ENCODE results near the gene DOK7. TPM values are rescaled to one million over a fixed set of nuclear protein-coding genes. Genes with fewer than 3 reads are reported as not detected.
"Not testable (repeated sequence)": the region's sequence is repeated elsewhere in the genome, so short reads cannot be mapped to it uniquely, and the experiment has no call there.

The DOK7 gene
- total RNA-seq, 1 donor from 2014 or later: 0.72 TPM

DNA sequence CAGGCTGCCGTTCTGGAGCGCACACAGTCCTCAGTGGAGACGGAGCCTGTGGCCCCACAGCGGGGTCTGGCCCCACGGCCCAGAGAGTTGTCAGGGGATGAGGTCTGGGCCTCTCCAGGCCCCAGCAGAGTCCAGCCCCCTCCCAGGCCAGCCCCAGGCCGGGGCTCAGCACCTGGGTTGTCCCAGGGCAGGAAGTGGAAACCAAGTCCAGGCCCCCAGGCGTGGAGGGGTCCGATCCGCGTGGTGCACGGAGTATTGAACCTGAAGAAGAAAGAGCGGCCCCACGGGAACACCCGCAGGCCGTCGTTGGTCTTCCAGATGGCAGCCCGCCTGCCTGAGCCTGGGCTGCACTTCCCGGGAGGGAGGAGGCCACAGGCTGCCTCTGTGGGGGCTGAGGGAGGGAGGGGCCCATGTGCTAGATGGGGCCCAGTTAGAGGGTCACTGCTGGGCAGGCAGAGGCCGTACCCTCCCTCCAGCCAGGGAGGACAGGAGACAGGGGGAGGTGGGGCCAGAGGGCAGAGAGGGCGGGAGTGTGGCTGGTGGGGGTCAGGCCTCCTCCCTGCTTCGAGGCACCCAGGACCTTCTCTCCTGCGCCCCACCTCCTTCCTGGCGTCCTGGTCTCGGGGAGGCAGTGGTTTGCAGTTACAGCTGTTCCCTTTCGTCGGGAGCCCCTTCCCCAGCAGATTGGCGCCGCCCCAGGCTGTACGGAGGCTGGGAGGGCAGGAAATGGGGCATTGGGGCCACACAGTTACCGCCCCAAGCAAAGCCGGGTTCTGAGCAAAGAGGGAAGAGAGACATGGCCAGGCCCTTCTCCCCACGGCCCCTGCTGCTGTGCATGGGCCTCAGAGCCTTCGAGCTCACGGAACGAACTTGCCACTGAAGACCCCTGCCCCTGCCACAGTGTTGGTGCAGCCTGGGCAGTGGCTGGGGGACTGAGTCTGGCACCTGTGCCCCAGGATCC, 13.3 kb upstream of the DOK7 start:
- H3K27ac Mint-ChIP-seq: no peak overlapping the region
- H3K4me3 Mint-ChIP-seq: no peak overlapping the region
- TF ChIP-seq, protein P1, sequence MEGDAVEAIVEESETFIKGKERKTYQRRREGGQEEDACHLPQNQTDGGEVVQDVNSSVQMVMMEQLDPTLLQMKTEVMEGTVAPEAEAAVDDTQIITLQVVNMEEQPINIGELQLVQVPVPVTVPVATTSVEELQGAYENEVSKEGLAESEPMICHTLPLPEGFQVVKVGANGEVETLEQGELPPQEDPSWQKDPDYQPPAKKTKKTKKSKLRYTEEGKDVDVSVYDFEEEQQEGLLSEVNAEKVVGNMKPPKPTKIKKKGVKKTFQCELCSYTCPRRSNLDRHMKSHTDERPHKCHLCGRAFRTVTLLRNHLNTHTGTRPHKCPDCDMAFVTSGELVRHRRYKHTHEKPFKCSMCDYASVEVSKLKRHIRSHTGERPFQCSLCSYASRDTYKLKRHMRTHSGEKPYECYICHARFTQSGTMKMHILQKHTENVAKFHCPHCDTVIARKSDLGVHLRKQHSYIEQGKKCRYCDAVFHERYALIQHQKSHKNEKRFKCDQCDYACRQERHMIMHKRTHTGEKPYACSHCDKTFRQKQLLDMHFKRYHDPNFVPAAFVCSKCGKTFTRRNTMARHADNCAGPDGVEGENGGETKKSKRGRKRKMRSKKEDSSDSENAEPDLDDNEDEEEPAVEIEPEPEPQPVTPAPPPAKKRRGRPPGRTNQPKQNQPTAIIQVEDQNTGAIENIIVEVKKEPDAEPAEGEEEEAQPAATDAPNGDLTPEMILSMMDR (conservative IDR thresholded peaks at IDR 0.05): no peak
- H3K4me1 Mint-ChIP-seq (ENCODE audit: unreplicated experiment): peaks cover 6% of the 10 kb centered on the region
- peaks cover 3% of the 10 kb centered on the region for H3K27me3 Mint-ChIP-seq
- H3K36me3 Mint-ChIP-seq: no peaks in the 10 kb centered on the region
- H3K9me3 Mint-ChIP-seq: peaks cover 4% of the 10 kb centered on the region
- no peak for DNase-seq (ENCODE audit: extremely low spot score, unreplicated experiment)

DNA sequence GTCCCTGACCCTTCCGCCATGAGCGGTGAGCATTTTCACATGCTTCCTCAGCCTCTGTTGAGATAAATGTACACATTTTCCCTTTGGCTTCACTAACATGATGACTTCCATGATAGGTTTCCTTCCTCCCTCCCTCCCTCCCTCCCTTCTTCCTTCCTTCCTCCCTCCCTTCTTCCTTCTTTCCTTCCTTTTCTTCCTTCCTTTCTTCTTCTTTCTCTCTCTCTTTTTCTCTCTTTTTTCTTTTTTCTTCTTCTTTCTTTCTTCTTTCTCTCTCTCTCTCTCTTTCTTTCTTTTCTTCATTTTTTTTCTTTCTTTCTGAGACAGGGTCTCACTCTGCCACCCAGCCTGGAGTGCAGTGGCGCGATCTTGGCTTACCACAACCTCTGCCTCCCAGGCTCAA, 12.5 kb upstream of the DOK7 start:
- Mint-ChIP-seq H3K27me3 (peaks cover 3% of the 10 kb centered on the region), H3K4me3 (no peak overlapping the region), H3K4me1 (ENCODE audit: unreplicated experiment) (peaks cover 6% of the 10 kb centered on the region), H3K9me3 (peaks cover 11% of the 10 kb centered on the region), H3K36me3 (no peaks in the 10 kb centered on the region), H3K27ac (no peak overlapping the region)
- TF ChIP-seq, protein P1 (conservative IDR thresholded peaks at IDR 0.05): no peak
- DNase-seq (ENCODE audit: extremely low spot score, unreplicated experiment): no peak

DNA sequence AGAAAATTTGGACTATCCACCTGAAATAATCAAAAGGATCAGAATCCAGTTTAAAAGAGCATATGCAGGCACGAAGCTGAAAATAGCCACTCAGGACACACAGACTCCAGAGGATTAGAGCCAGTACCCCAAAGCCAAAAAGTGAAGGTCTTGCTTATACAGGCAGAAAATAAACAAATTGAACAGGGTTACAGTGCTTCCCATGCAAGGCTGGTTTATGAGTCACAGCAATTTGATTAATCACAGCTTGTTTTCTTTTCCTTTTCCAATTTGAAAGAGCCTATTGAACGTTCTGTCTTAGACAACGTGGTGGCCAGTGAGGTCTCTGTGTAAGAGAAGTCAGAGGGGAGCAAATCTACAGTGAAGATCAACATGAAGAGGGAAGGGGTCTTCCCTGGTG, 11.2 kb upstream of the DOK7 start:
- no peak for DNase-seq (ENCODE audit: extremely low spot score, unreplicated experiment)

DNA sequence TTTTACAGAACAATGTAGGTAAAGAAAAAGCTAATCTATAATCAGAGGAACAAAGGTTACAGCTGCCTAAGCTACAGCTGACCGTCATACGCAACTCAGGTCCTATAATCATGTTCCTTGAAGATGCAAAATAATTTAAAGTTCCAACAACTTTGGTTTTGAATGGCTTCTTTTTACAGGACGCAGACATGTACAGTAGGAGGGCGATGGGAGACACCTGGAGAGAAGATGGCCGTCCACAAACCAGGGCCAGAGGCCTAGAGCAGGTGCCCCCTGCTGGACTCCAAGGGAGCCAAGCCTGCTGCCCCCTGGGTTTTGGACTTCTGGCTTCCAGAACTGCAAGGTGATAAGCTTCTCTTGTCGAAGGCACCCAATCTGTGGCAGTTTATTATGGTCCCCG, 10.7 kb upstream of the DOK7 start:
- Mint-ChIP-seq H3K4me3 (no peak overlapping the region), H3K4me1 (ENCODE audit: unreplicated experiment) (peaks cover 6% of the 10 kb centered on the region), H3K27ac (no peak overlapping the region), H3K27me3 (peaks cover 3% of the 10 kb centered on the region), H3K36me3 (no peaks in the 10 kb centered on the region), H3K9me3 (peaks cover 12% of the 10 kb centered on the region)
- no peak for DNase-seq (ENCODE audit: extremely low spot score, unreplicated experiment)
- TF ChIP-seq, protein P1 (conservative IDR thresholded peaks at IDR 0.05): peak; percentile 48

More for the DNA sequence above, 11.2 kb upstream of the DOK7 start:
- TF ChIP-seq, protein P1 (conservative IDR thresholded peaks at IDR 0.05): no peak
- no peak overlapping the region for H3K27ac Mint-ChIP-seq
- H3K9me3 Mint-ChIP-seq: peaks cover 12% of the 10 kb centered on the region
- no peak overlapping the region for H3K4me3 Mint-ChIP-seq
- H3K36me3 Mint-ChIP-seq: no peaks in the 10 kb centered on the region
- H3K27me3 Mint-ChIP-seq: peaks cover 3% of the 10 kb centered on the region
- H3K4me1 Mint-ChIP-seq (ENCODE audit: unreplicated experiment): peaks cover 6% of the 10 kb centered on the region

DNA sequence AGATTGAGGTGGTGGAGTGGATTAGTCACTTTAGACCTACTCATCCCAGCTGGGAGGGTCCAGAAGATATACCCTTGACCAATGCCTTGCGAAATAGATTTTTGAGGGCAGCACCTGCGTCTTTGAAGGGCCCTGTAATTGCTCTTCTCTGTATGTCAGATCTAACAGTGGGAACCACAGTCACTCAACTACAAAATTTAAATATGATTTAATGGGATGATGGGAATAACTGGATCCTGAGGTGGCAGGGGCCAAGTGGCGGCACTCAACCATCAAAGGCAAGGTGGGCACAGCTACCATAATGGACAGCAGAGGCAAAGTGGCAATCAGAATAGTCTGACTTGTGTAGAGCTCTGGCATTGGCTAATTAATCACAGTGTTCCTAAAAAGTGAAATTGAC, 7.5 kb upstream of the DOK7 start:
- H3K36me3 Mint-ChIP-seq; H3K4me1 Mint-ChIP-seq (ENCODE audit: unreplicated experiment); H3K4me3 Mint-ChIP-seq; DNase-seq (ENCODE audit: extremely low spot score, unreplicated experiment); H3K27ac Mint-ChIP-seq: not testable (repeated sequence)
- Mint-ChIP-seq H3K9me3 (peaks cover 18% of the 10 kb centered on the region), H3K27me3 (peaks cover 16% of the 10 kb centered on the region)

DNA sequence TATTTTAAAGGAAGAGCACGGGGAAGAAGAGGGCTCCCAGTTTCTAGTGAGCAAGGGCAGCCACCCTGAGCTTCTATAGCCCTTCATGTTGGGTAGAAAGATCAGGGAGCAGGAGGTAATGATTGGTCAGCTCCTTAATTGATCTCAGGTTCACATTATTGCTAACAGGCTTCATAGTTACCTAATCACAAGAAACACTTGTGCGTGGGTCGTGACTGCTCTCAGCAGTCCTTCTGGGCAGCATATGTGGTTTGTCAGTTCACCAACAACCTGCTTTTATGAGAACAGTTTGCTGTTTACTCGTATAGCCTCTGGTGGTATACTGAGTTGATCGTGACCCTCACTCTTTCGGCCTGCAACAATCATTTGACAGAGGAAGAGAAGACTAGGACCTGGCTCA, 4.7 kb upstream of the DOK7 start:
- TF ChIP-seq, protein P1 (conservative IDR thresholded peaks at IDR 0.05): no peak
- H3K9me3 Mint-ChIP-seq: peaks cover 18% of the 10 kb centered on the region
- no peaks in the 10 kb centered on the region for H3K36me3 Mint-ChIP-seq
- H3K4me3 Mint-ChIP-seq: no peak overlapping the region
- peaks cover 18% of the 10 kb centered on the region for H3K27me3 Mint-ChIP-seq
- no peak for DNase-seq (ENCODE audit: extremely low spot score, unreplicated experiment)
- no peak overlapping the region for H3K27ac Mint-ChIP-seq
- H3K4me1 Mint-ChIP-seq (ENCODE audit: unreplicated experiment): no peaks in the 10 kb centered on the region

DNA sequence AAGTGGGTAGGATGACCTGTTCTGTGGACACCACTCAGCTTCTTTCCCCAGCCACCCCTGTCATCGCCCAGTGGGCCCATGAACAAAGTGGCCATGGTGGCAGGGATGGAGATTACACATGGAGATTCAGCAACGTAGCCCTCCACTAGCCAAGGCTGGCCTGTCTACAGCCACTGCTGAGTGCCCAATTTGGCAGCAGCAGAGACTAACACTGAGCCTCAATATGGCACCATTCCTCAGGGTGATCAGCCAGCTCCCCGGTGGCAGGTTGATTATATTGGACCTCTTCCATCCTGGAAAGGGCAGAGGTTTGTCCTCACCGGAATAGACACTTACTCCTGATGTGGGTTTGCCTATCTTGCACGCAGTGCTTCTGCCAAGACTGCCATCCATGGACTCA, 4.0 kb upstream of the DOK7 start:
- not testable (repeated sequence) for H3K27ac Mint-ChIP-seq; H3K4me1 Mint-ChIP-seq (ENCODE audit: unreplicated experiment); DNase-seq (ENCODE audit: extremely low spot score, unreplicated experiment); H3K36me3 Mint-ChIP-seq; H3K4me3 Mint-ChIP-seq
- Mint-ChIP-seq H3K27me3 (peaks cover 18% of the 10 kb centered on the region), H3K9me3 (peaks cover 14% of the 10 kb centered on the region)

Measured in type B pancreatic cell (in vitro differentiated cells).